CD14-positive monocyte (primary cell): ENCODE results near the gene NTRK3. TPM values are rescaled to one million over a fixed set of nuclear protein-coding genes. Genes with fewer than 3 reads are reported as not detected.

Experiments used
- DNase-seq, 3 donors: peaks; one replicate each; pipeline ENCODE4 v3.0.0-alpha.2; 2011 to 2022
- H2AFZ ChIP-seq: 2 replicates; pipeline ENCODE4 v1.6.0; 2012; ENCODE audit warnings: mild to moderate bottlenecking, low read depth, low read length, inconsistent platforms; ENCODE audit not compliant: insufficient read depth, poor library complexity, severe bottlenecking
- H3K27ac ChIP-seq, 2 donors: 1 replicate in 1 of 2; 2 replicates in 1 of 2; pipeline ENCODE4 v1.5.1; 2012 to 2013; ENCODE audit warnings: low read length in 2 of 2, control low read depth in 1 of 2, inconsistent platforms in 1 of 2, low read depth in 1 of 2, mild to moderate bottlenecking in 1 of 2
- H3K27me3 ChIP-seq, 2 donors: one replicate each; pipeline versions ENCODE4 v1.6.0 to v1.6.1; 2011 to 2013; ENCODE audit warnings: low read length in 2 of 2; ENCODE audit not compliant: control insufficient read depth in 2 of 2, insufficient read depth in 2 of 2
- H3K36me3 ChIP-seq, 2 donors: replicated peaks in 1 of 2; 1 replicate in 1 of 2; 2 replicates in 1 of 2; pipeline versions ENCODE4 v1.5.1 to v1.6.1; 2012 to 2013; ENCODE audit warnings: low read length in 2 of 2, control low read depth in 1 of 2, inconsistent platforms in 1 of 2, mild to moderate bottlenecking in 1 of 2; ENCODE audit not compliant: insufficient read depth in 2 of 2, control insufficient read depth in 1 of 2
- H3K4me1 ChIP-seq, 2 donors: 1 replicate in 1 of 2; 2 replicates in 1 of 2; pipeline versions ENCODE4 v1.5.1 to v1.6.1; 2012 to 2013; ENCODE audit warnings: low read length in 2 of 2, control low read depth in 1 of 2, inconsistent platforms in 1 of 2, mild to moderate bottlenecking in 1 of 2, moderate library complexity in 1 of 2; ENCODE audit not compliant: insufficient read depth in 2 of 2, control insufficient read depth in 1 of 2
- H3K4me2 ChIP-seq: replicated peaks from 2 replicates; pipeline ENCODE3; 2012; ENCODE audit warnings: low read length, moderate library complexity, mild to moderate bottlenecking; ENCODE audit not compliant: poor library complexity, severe bottlenecking; ENCODE audit errors: extremely low read depth
- H3K4me3 ChIP-seq, 3 experiments: fragments of 200-600 bp in 1 of 3; sonication (generic) in 1 of 3; replicated peaks in 1 of 3; 1 replicate in 2 of 3; 2 replicates in 1 of 3; pipeline ENCODE4 v1.5.1; 2011 to 2013; ENCODE audit warnings: low read length in 3 of 3, mild to moderate bottlenecking in 3 of 3, control low read depth in 2 of 3, low read depth in 2 of 3, inconsistent platforms in 1 of 3, moderate library complexity in 1 of 3
- H3K79me2 ChIP-seq: 2 replicates; pipeline ENCODE4 v1.6.0; 2012; ENCODE audit warnings: mild to moderate bottlenecking, control low read depth, inconsistent platforms, low read length, moderate library complexity; ENCODE audit not compliant: insufficient read depth
- H3K9ac ChIP-seq: 2 replicates; pipeline ENCODE4 v1.6.0; 2017; ENCODE audit warnings: low read length, mild to moderate bottlenecking; ENCODE audit not compliant: insufficient read depth, poor library complexity, severe bottlenecking
- H3K9me3 ChIP-seq, 2 donors: replicated peaks in 1 of 2; 1 replicate in 1 of 2; 2 replicates in 1 of 2; pipeline versions ENCODE4 v1.5.1 to v1.6.1; 2012 to 2013; ENCODE audit warnings: low read length in 2 of 2, control low read depth in 1 of 2; ENCODE audit not compliant: control insufficient read depth in 1 of 2, insufficient read depth in 1 of 2
- H4K20me1 ChIP-seq: 2 replicates; pipeline ENCODE4 v1.6.0; 2012; ENCODE audit warnings: mild to moderate bottlenecking, low read length, control low read depth, moderate library complexity; ENCODE audit not compliant: insufficient read depth
- H3K27ac Mint-ChIP-seq, 7 donors: one replicate each; pipeline ENCODE4 v1.8.0; 2020; ENCODE audit warnings: mild to moderate bottlenecking in 7 of 7, mixed read lengths in 7 of 7, moderate library complexity in 6 of 7, inconsistent platforms in 2 of 7
- H3K27me3 Mint-ChIP-seq, 3 donors: one replicate each; pipeline ENCODE4 v1.8.0; 2021 to 2022; ENCODE audit warnings: low read depth in 3 of 3, mild to moderate bottlenecking in 3 of 3, mixed read lengths in 3 of 3, moderate library complexity in 3 of 3, inconsistent platforms in 1 of 3
- H3K36me3 Mint-ChIP-seq, 2 donors: one replicate each; pipeline ENCODE4 v1.8.0; 2020; ENCODE audit warnings: mixed read lengths in 2 of 2, inconsistent platforms in 1 of 2, mild to moderate bottlenecking in 1 of 2
- H3K4me1 Mint-ChIP-seq: one replicate; pipeline ENCODE4 v1.8.0; 2020; ENCODE audit warnings: mild to moderate bottlenecking, mixed read lengths
- H3K4me3 Mint-ChIP-seq, 2 donors: one replicate each; pipeline ENCODE4 v1.8.0; 2020; ENCODE audit warnings: mild to moderate bottlenecking in 2 of 2, mixed read lengths in 2 of 2, moderate library complexity in 1 of 2
- H3K9me3 Mint-ChIP-seq, 7 donors: one replicate each; pipeline ENCODE4 v1.8.0; 2020 to 2022; ENCODE audit warnings: mixed read lengths in 7 of 7, mild to moderate bottlenecking in 6 of 7, moderate library complexity in 6 of 7, inconsistent platforms in 2 of 7
- WGBS: methylation state at CpG from one replicate; pipeline ENCODE4 v1.1.5; 2013; ENCODE audit warnings: missing lambda C conversion rate; ENCODE audit not compliant: insufficient coverage; 5-methylcytosine and 5-hydroxymethylcytosine counted together
- intact Hi-C, 2 donors: fragments of 100-400 bp; cut with micrococcal nuclease; formaldehyde crosslinking; loops; one replicate each; pipeline versions ENCODE4 v1.15.0 to v1.15.1; 2023
- polyA plus RNA-seq, 3 donors: library from polyadenylated mRNA; depleted of rRNA in 1 of 3; unstranded in 2 of 3; stranded (reverse) in 1 of 3; fragments of 300-500 nt in 2 of 3; fragments of >200 nt in 1 of 3; fragmentation: Illumina TruSeq in 2 of 3; gene quantifications; 1 replicate in 2 of 3; 2 replicates in 1 of 3; pipeline ENCODE4 v1.2.3, GENCODE V29; 2012 to 2021
- TF ChIP-seq, protein P1 (sequence below): fragments of 200-600 bp; IDR thresholded peaks from one replicate; pipeline ENCODE4 v1.8.0; 2022; ENCODE audit warnings: antibody characterized with exemption, mild to moderate bottlenecking

NTRK3 gene
- polyA plus RNA-seq, 3 donors, result not detected

DNA sequence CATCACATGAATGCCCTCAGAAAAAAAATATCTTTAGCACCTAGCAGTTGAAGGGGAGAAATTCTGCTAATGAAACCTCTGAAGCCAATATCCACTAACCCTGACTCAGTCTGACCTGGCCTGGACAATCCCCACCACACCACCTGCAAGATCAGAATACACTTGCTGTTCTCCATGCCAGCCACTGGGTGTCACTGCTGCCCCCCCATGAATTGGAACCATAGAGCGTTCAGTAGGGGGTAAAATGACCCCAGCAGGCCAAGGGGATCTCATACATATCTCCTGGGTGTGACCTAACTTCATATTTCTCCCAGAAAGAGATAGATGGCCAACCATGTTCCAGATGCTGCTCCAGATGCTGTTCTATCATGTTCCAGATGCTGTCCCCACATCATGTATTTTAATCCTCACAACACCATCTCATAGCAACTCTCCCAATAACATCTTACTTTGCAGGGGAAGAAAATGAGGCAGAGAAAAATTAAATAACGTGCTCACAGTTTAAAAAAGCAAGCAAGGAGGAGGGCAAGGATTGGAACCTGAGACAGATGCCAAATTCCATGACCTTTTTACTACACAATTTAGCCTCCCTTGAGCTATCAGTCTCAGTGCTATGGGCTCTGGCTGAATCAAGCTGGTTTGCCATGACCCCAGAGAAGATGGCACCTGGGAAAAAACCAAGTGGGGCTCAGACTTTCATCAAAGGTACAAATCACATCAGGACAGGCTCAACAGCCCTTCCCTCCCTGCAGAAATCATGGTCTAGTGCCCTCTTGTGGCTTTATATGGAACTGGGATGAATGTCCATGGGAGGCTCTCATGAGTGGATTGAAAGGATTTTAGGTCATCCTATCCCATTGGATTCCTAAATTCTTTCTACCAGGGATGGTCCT, 12.4 kb downstream of the NTRK3 start:
- Mint-ChIP-seq H3K4me3 (no peak overlapping the region), H3K4me1 (peaks cover 5% of the 10 kb centered on the region), H3K9me3 (no peaks in the 10 kb centered on the region), H3K36me3 (no peaks in the 10 kb centered on the region), H3K27ac (no peak overlapping the region), H3K27me3 (peaks cover 5 to 7% (median 5%) of the 10 kb centered on the region in 3 donors)
- Histone ChIP-seq H3K9ac (no peak overlapping the region), H3K4me2 (no peak overlapping the region), H3K9me3 (no peaks in the 10 kb centered on the region), H3K79me2 (no peaks in the 10 kb centered on the region), H3K4me1 (peaks cover 0 to 2% of the 10 kb centered on the region in 2 donors), H3K36me3 (no peaks in the 10 kb centered on the region), H3K4me3 (no peak overlapping the region), H4K20me1 (no peaks in the 10 kb centered on the region), H2AFZ (no peak overlapping the region), H3K27me3 (no peaks in the 10 kb centered on the region), H3K27ac (no peak overlapping the region)
- peak in 1 of 3 donors; percentile 9 for DNase-seq
- TF ChIP-seq, protein P1, sequence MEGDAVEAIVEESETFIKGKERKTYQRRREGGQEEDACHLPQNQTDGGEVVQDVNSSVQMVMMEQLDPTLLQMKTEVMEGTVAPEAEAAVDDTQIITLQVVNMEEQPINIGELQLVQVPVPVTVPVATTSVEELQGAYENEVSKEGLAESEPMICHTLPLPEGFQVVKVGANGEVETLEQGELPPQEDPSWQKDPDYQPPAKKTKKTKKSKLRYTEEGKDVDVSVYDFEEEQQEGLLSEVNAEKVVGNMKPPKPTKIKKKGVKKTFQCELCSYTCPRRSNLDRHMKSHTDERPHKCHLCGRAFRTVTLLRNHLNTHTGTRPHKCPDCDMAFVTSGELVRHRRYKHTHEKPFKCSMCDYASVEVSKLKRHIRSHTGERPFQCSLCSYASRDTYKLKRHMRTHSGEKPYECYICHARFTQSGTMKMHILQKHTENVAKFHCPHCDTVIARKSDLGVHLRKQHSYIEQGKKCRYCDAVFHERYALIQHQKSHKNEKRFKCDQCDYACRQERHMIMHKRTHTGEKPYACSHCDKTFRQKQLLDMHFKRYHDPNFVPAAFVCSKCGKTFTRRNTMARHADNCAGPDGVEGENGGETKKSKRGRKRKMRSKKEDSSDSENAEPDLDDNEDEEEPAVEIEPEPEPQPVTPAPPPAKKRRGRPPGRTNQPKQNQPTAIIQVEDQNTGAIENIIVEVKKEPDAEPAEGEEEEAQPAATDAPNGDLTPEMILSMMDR, result peak; percentile 65
- intact Hi-C loops, result no loop called here
- WGBS, result no CpG with 5 or more reads among the region's 2 CpGs

DNA sequence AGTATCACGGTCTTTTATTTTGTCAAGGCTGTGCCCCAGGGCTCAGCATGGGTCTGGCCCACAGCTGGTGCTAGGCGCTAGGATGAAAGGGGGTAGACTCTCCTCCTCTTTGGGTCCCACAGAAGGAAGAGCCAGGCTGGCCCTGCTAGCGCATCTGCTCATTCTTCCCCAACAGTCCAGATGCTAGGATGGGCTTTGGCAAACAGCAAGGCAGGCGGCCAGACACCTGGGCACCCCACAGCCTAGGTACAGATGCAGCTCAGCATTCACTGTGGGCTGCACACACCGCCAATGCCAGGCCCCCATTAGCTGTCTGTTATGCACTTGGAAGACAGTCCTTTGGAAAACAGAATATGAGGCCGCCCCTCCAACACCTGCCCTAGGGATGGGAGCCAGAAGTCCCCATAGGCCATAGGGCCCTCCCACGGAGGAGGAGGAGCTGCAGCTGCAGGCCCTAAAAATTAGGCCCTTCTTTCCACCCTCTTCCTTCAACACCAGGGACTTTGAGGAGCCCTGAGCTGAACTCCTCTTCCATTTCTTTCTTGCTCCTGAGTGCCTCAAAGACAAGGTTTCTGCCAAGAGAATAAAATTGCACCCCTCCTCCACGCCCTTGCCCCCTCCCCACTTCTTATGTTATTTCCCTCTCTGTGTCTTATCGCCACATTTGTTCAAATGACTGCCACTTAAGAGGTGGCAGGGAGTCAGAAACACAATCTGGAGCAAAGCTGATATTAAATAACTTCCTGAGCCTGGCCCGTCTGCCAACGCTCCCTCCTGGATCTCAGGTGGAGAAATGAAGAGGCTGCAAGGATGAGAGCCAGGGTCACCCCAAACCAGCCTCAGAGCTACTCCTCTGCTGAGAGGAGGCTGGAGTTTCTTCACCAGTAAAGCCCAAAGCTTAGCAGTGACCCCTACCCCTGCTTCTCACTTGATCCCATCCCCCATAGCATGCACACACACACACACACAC, 13.7 kb downstream of the NTRK3 start:
- 91% methylated on average over 6 of the region's 11 CpGs for WGBS
- Histone ChIP-seq H3K36me3 (no peaks in the 10 kb centered on the region), H3K79me2 (no peaks in the 10 kb centered on the region), H3K9me3 (no peaks in the 10 kb centered on the region), H3K4me1 (peaks cover 0 to 2% of the 10 kb centered on the region in 2 donors), H3K4me2 (no peak overlapping the region), H2AFZ (no peak overlapping the region), H4K20me1 (no peaks in the 10 kb centered on the region), H3K27me3 (no peaks in the 10 kb centered on the region), H3K4me3 (no peak overlapping the region), H3K27ac (no peak overlapping the region), H3K9ac (no peak overlapping the region)
- H3K27ac Mint-ChIP-seq, result no peak overlapping the region
- H3K9me3 Mint-ChIP-seq, result peaks cover 0 to 4% (median 0%) of the 10 kb centered on the region in 7 donors
- H3K4me1 Mint-ChIP-seq, result peaks cover 5% of the 10 kb centered on the region
- TF ChIP-seq, protein P1, result no peak
- no peak for DNase-seq
- intact Hi-C loops, result no loop called here
- H3K27me3 Mint-ChIP-seq, result peaks cover 5% of the 10 kb centered on the region in 3 donors
- H3K4me3 Mint-ChIP-seq, result no peak overlapping the region
- H3K36me3 Mint-ChIP-seq, result no peaks in the 10 kb centered on the region
